Measurements from ENCODE around the gene BAZ2B. TPM values are rescaled to one million over a fixed set of nuclear protein-coding genes. Genes with fewer than 3 reads are reported as not detected.
A peak's percentile ranks its signal among the peaks of the same experiment; 100 is the strongest.

The BAZ2B gene
- total and polyA plus RNA-seq, 9 of the 15 experiments (the other 6 are each of a cell fraction or from before 2014, with no cell fraction given), result 7.5 to 38.6 (median 19.8) TPM

- peak in 3 of 4 experiments; percentile 66 to 85 (median 75) for DNase-seq (ENCODE audit: extremely low read depth in 1 of 4, low spot score in 3 of 4)
- H2AFZ ChIP-seq (ENCODE audit: low read depth, low read length), result peak overlapping the region; percentile 88
- TF ChIP-seq FOXK2 (conservative IDR thresholded peaks at IDR 0.05 in 1 of 2, IDR thresholded peaks at IDR 0.05 in 1 of 2; ENCODE audit: low read depth in 2 of 2), result peak in 1 of 2 experiments; percentile 54; a peak in 1 of 4 replicates
- peak; percentile 39; the same call in 1 of the 2 replicates for TF ChIP-seq ZNF311 (CRISPR knock-in tag; IDR thresholded peaks at IDR 0.05)
- no peak for TF ChIP-seq ID3 (CRISPR knock-in tag; IDR thresholded peaks at IDR 0.05)
- TF ChIP-seq ID3 (tag; IDR thresholded peaks at IDR 0.05), result peak; percentile 81; the same call in 1 of the 2 replicates
- TF ChIP-seq DDX20 (tag; IDR thresholded peaks at IDR 0.05; ENCODE audit: low read depth), result peak; percentile 80
- TF ChIP-seq FOXA3 (CRISPR knock-in tag; conservative IDR thresholded peaks at IDR 0.05 in 1 of 2, IDR thresholded peaks at IDR 0.05 in 1 of 2), result 0 out of 4 replicates have a peak, but pooled peaks of 1 of the 2 experiments have one; percentile 16
- TF ChIP-seq ZHX1 (conservative IDR thresholded peaks at IDR 0.05; ENCODE audit: low read length), result peak; percentile 36; the same call in 1 of the 2 replicates
- peak; percentile 75; the same call in 1 of the 2 replicates for TF ChIP-seq ZC3H11A (IDR thresholded peaks at IDR 0.05; ENCODE audit: low read depth, low read length)
- TF ChIP-seq CHD4 (IDR thresholded peaks at IDR 0.05; ENCODE audit: insufficient read depth, insufficient replicate concordance, low read depth, low read length, poor library complexity, severe bottlenecking), result no peak
- no peak for TF ChIP-seq ZNF655 (CRISPR knock-in tag; IDR thresholded peaks at IDR 0.05)
- TF ChIP-seq IFI16 (CRISPR knock-in tag; IDR thresholded peaks at IDR 0.05), result no peak
- TF ChIP-seq HBP1 (CRISPR knock-in tag; IDR thresholded peaks at IDR 0.05), result no peak
- peak; percentile 2; the same call in 1 of the 2 replicates for TF ChIP-seq GABPA (tag; conservative IDR thresholded peaks at IDR 0.05; ENCODE audit: low read depth)
- no peak for TF ChIP-seq NR3C1 (CRISPR knock-in tag; IDR thresholded peaks at IDR 0.05)
Observed at GRCh38 chr2:159614534-159615366, 1.6 kb downstream of the BAZ2B start.

More at GRCh38 chr2:159614534-159615366, 1.6 kb downstream of the BAZ2B start:
- WGBS (ENCODE audit: insufficient coverage, low coverage, missing lambda C conversion rate), result under 1% methylated on average over 11 of the region's 16 CpGs
- no peaks in the 10 kb centered on the region for H4K20me1 ChIP-seq (replicated peaks; ENCODE audit: control insufficient read depth, insufficient read depth, low read length)
- H3K4me1 ChIP-seq (replicated peaks in 1 of 2; ENCODE audit: control insufficient read depth in 2 of 2, insufficient read depth in 2 of 2, low read length in 2 of 2), result peaks cover 5% of the 10 kb centered on the region in 2 experiments; a peak in 3 of 5 replicates
- H3K79me2 ChIP-seq (ENCODE audit: control insufficient read depth, insufficient read depth, low read length), result peaks cover 58% of the 10 kb centered on the region
- H3K9ac ChIP-seq (ENCODE audit: insufficient read depth in 1 of 2, low read depth in 2 of 2, low read length in 2 of 2), result peak overlapping the region; percentile 98 to 99
- H3K4me3 ChIP-seq, result peak overlapping the region; percentile 66
- FAIRE-seq (peak; percentile 6), ATAC-seq (peak; percentile 34)
- no peaks in the 10 kb centered on the region for H3K9me1 ChIP-seq (ENCODE audit: control insufficient read depth, insufficient read depth, low read length)
- H3K4me2 ChIP-seq (ENCODE audit: insufficient read depth, low read length), result peak overlapping the region; percentile 78
- H3K36me3 ChIP-seq (ENCODE audit: control insufficient read depth, insufficient read depth, low read length), result no peaks in the 10 kb centered on the region
- TSS peak; percentile 52 for BruUV-seq (replicated peaks)
- no peaks in the 10 kb centered on the region for H3K27me3 ChIP-seq (ENCODE audit: control insufficient read depth in 2 of 2, insufficient read depth in 2 of 2, low read length in 2 of 2)
- in situ Hi-C loops (cut with MboI) (no loop called here), intact Hi-C loops (cut with micrococcal nuclease) (loop anchor here (1.0 to 5.0 kb wide), 3 partner anchors 97 to 117 kb away; partner anchors contain the start of gene MARCHF7)
- no peaks in the 10 kb centered on the region for H3K9me3 ChIP-seq (replicated peaks; ENCODE audit: control insufficient read depth, insufficient read depth, low read depth, low read length)
- CTCF ChIA-PET (ENCODE audit: low intra/inter-chr PET ratio), result no interaction called here
- peak overlapping the region; percentile 96 for H3K27ac ChIP-seq (ENCODE audit: extremely low read depth, low read depth, low read length)
- POLR2A ChIA-PET, result interaction anchor here (0.6 to 4.9 kb wide), 13 partner anchors 11 to 479 kb away, joined by 3 to 35 read pairs (median 3); partner anchors contain the start of gene MARCHF7

Measured in K562 (cell line).